Fibroblast of villous mesenchyme (primary cell): ENCODE measurements around the gene WDR37. TPM values are rescaled to one million over a fixed set of nuclear protein-coding genes. Genes with fewer than 3 reads are reported as not detected.
"Not testable (repeated sequence)": the region's sequence is repeated elsewhere in the genome, so short reads cannot be mapped to it uniquely, and the experiment has no call there.

ENCODE experiments used
- DNase-seq: peaks from one replicate; pipeline ENCODE4 v3.0.0-alpha.2; 2010; ENCODE audit warnings: low read depth
- H3K4me3 ChIP-seq: 2 replicates; pipeline ENCODE4 v1.5.1; 2011; ENCODE audit warnings: low read depth, mild to moderate bottlenecking, low read length
- total RNA-seq: library from RNA; depleted of rRNA; stranded (reverse); fragments of >200 nt; gene quantifications from 2 replicates; pipeline ENCODE4 v1.2.3, GENCODE V29; 2012
- TF ChIP-seq, protein P1 (sequence below): IDR thresholded peaks from 2 replicates; pipeline ENCODE4 v1.5.1; 2012; ENCODE audit warnings: low read depth, mild to moderate bottlenecking, low read length; ENCODE audit not compliant: insufficient read depth

WDR37 gene
- total RNA-seq, 1 donor, result 27.2 TPM

DNA sequence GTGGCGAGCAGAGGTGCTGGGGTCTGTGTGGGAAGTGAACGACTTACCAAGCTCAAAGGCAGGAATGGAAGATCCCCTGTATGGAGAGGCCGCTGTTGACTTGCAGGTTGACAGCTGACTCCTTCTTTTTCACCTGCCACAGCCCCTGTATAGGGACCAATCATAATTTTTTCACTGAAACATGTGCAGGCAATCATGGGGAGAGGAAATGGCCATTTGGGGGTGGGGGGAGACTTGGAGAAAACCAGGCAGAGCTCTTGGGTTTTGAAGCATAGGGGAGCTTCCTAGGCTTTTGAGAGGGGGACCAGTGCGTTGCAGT lies 101.4 kb downstream of the WDR37 start:
- TF ChIP-seq, protein P1, sequence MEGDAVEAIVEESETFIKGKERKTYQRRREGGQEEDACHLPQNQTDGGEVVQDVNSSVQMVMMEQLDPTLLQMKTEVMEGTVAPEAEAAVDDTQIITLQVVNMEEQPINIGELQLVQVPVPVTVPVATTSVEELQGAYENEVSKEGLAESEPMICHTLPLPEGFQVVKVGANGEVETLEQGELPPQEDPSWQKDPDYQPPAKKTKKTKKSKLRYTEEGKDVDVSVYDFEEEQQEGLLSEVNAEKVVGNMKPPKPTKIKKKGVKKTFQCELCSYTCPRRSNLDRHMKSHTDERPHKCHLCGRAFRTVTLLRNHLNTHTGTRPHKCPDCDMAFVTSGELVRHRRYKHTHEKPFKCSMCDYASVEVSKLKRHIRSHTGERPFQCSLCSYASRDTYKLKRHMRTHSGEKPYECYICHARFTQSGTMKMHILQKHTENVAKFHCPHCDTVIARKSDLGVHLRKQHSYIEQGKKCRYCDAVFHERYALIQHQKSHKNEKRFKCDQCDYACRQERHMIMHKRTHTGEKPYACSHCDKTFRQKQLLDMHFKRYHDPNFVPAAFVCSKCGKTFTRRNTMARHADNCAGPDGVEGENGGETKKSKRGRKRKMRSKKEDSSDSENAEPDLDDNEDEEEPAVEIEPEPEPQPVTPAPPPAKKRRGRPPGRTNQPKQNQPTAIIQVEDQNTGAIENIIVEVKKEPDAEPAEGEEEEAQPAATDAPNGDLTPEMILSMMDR, result no peak
- no peak overlapping the region for H3K4me3 ChIP-seq
- DNase-seq, result no peak

GRCh38 chr10:1158066-1158465 lies 101.9 kb downstream of the WDR37 start:
- DNase-seq, result no peak
- no peak overlapping the region for H3K4me3 ChIP-seq
- TF ChIP-seq, protein P1, result no peak

GRCh38 chr10:1158536-1158935 lies 102.4 kb downstream of the WDR37 start:
- DNase-seq, H3K4me3 ChIP-seq: not testable (repeated sequence)

DNA sequence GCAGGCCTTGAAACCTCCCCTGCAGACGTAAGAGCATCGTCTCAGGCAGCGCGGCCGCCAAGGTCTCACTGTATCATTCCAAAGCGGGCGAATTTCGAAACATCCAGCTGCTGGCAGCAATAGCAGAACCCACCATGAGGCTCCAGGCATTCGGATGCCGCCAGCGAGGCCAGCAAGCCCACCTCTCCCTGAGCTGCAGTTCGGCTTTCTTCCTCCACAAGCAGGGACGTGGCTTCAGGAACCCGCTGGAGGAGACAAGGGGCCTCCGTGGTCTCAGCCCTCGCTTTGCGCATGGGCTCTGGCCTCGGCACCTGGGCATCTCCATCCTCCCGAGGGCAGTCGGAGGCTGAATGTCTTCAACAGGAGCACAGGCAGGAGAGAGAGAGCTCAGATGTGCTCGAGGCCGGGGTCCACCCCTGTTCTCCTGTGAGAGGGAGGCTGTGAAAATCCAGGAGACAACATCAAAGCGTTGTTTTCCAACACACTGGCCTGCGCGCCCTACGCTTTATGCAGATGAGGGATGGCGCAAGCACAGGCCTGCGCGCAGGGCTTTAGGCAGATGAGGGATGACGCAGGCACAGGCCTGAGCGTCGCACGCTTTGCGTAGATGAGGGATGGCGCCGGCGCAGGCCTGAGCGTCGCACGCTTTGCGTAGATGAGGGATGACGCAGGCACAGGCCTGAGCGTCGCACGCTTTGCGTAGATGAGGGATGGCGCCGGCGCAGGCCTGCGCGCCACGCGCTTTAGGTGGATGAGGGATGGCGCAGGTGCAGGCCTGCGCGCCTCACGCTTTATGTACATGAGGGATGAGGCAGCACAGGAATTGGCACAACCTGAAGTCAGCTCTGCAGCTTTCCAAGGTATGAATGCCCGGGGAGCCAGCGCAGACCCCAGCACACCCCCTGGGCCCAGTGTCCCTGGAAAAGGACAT lies 103.2 kb downstream of the WDR37 start:
- DNase-seq, result peak; percentile 32
- peak overlapping the region; percentile 7 for H3K4me3 ChIP-seq
- TF ChIP-seq, protein P1, result no peak

GRCh38 chr10:1160561-1161314 lies 104.6 kb downstream of the WDR37 start:
- DNase-seq, result no peak
- H3K4me3 ChIP-seq, result no peak overlapping the region
- TF ChIP-seq, protein P1, result no peak

- DNase-seq, H3K4me3 ChIP-seq: not testable (repeated sequence)
Observed at GRCh38 chr10:1161315-1161673, 105.1 kb downstream of the WDR37 start.

- TF ChIP-seq, protein P1, result no peak
- DNase-seq, result no peak
- H3K4me3 ChIP-seq, result no peak overlapping the region
Observed at GRCh38 chr10:1162481-1163203, 106.5 kb downstream of the WDR37 start.
